ENCODE data around the gene FRMD4B.

FRMD4B gene

DNA sequence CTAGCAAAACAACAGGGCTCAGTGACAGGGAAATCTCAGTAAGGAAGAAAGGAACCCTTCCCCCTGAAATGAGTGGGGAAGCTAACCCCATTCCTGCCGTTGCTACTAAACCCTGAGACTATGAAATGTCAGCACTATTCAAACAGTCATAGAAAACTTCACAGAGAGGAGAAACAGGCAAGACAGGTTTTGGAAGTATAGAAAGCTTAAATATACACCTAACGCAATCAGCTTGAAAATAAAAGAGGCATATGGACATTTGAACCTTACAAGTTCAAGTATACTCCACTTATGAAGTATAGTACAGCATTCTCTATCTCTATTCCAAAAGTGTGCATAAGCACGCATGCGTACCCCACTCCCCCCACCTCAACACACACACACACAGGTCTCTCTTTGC lies 17.6 kb upstream of the FRMD4B start:
- DNase-seq = no peak

DNA sequence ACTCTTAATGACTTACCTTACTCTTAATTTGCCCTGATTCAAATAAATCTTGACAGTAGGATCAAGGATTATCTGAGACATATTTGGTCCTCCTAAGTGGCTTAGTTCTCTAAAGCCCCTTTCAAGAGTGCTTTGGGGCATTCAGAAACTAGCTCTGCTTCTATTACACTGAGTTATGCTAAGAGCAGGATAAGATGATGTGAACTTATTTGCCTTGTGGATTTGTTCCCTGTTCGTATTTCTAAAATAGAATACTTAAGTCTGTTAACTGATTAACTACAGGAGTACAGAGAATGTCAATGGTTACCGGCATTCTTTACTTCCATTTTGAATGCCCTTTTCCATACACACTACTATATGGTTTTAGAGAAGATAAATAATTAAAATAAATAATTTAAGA lies 14.8 kb upstream of the FRMD4B start:
- DNase-seq = no peak

DNA sequence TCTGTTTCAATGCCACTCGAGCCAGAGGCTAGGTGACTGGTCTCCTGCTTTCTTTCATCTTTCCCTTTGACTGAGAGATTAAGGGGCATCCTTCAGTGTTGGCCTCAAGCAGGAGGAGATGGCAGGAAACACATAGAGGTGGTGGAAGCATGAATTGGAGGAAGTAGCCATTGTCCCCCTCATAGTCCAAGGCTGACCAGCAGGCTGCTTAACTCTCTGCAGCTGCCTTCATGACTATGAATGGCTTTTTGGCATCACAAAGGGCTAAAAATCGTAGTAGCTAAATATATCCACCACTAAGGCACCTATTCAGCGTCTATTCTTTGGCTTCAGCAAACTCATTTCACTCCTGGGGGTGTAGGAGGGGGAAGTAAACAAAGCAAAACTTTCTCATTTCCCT lies 7.0 kb upstream of the FRMD4B start:
- no peak for DNase-seq

DNA sequence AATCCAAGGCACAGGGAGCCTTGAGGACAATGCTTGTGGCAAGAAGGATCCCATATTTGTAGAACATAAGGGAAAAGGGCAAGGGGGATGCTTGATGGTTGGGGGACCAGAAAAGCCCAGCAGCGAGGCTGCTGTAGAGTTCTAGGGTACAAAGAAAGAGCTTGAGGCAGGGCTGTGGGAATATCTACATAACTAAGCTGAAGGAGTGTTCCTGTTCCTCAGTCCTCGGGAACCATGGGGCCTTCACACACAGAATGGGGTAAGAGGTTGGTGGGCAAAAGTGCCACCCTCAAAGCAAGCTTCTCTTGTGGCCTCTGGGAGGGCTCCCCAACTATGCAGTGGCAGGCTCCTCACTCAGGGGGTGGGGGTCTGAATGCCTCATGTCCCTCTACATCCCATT lies 6.5 kb upstream of the FRMD4B start:
- no peak for DNase-seq

DNA sequence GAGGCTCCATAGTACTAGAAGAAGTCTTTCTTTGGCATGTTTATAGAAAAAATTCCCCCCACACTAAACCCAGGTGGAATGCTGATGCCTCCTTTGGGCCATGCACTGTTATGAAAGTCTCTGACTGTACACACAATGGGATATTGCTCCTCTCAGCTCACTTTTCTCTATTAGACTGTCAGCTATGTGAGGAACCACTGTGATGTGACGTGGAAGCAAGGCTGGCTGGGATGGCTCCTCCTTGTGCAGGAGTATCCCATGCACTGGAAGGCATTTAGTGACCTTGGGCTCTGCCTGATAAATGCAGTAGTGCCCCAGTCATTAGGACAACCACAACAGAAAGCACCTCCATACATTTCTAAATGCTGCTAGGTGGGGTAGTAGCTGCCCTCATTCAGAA lies 5.7 kb upstream of the FRMD4B start:
- no peak for DNase-seq

DNA sequence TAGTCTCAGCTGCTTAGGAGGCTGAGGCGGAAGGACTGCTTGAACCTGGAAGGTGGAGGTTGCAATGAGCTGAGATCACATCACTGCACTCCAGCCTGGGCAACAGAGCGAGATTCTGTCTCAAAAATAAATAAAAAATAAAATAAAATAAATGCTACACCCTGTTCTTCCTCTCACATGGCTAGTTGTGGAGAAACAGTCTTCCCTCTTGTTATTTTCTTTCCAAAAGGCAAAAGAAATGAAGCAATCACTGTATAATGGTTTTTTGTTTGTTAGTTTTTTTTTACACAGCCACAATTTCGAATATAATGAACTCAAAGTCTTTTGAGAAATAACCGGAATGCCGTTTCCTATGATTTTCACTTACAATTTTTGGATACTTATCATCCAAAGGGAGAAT lies 4.9 kb upstream of the FRMD4B start:
- no peak for DNase-seq

DNA sequence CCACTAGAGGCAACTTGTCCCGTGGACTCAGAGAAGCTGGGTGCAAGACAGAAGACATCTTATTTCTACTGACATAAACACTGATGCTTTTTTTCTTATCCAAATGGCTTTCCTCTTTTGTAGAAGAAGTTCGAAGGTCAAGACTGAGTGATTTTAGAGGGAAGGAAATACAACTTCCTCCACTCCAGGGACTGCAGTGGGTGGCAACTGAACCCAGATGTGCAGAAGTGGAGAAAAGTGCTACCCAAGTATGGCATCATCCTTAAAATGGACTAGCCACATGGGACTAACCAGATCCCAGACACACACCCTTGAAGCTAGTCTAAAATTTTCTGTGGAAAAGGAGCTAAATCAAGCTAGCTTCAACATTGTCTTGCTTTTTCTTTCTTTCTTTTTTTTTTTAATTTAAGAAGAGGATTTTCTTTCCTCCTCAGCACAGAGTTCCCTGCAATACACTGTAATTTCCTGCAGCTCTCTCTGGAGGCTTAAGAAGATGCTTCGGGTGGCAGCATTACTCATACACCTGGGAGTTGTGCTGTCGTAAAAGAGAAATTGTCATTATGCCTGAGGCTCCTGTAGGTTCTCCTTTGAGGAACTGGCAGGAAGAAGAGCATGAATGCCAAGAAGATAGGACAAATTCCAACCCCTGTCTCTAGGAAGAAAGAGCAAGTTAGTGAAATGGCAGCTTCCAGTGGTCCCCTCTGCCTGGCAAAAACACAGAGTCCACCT lies 3.8 kb upstream of the FRMD4B start:
- no peak for DNase-seq

DNA sequence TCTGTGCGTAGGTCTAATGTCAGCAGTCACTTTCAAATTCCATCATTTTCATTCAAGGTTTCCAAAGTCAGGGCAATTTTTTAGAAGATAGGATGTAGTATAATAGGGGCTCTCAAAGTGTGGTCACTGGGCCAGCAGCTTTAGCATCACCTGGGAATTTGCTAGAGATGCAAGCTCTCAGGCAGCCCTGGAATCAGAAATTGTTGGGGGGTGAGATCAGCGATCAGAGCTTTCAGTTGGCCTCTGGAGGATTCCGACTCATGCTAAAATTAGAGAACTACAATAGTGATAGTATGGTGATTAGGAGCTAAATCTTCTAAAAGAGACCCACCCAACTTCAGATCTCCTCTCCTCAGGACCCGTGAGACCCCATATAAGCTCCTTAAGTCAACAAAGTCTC lies 2.4 kb upstream of the FRMD4B start:
- DNase-seq = no peak

DNA sequence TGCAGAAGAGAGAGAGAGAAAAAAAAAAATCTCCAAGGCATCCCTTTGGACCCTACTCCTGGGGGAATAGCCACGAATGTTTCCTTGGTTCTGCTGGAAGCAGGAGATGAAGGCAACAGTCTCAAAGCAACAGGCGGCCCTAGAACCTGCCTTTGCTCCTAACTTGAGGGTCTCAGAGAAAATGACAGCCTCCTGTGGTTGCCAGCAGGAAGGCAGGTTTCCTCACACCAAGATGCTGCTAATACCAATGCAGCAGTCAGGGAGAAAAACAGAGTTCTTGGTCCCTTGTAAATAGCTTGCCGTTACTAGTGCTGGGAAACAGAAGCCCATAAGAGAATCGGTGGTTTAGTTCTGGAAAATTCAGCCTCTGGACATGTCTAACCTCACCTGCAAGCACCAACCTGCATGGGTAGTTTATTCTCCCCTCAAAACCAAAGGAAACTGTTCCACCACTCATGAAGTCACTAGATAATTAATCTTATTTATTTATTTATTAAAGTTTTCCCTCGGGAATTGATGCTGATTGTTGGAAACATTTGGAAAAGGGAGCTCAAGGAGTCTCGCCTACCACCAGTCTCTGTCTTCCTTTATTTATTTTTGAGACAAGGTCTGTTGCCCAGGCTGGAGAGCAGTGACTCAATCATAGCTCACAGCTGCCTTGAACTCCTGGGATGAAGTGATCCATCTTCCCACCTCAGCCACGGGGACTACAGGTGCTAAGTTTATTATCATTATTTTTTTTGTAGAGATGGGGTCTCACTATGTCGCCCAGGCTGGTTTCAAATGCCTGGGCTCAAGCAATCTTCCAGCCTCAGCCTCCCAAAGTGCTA lies 883 bp upstream of the FRMD4B start:
- no peak for DNase-seq

DNA sequence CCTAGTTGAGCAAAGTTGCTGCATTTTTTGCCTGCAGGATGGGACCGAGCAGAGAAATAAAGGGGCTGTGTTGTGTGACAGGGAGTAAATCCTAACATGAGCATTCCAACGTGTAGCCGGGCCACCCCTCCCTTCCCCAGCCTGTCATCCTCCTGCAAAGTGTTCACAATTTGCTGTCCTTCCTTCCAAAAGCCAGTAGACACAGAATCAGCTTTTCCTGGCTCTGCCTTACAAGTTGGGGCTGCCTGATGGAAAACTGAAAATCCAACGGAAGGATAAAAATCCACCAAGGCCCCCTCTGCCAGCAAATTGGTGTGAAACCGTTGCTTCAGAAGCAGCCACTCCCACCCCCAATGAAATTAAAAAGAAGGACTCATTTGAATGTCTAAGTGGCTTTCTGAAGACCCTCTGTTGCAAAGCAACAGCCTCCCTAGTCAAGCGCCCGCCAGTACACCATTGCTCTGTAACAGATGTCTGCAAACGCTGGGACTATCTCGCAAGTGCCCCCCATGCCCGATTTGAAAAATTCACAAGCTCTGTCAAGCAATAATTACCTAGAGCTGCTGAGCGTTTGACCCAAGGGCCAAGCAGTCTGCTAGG lies 665 bp downstream of the FRMD4B start:
- no peak for DNase-seq

DNA sequence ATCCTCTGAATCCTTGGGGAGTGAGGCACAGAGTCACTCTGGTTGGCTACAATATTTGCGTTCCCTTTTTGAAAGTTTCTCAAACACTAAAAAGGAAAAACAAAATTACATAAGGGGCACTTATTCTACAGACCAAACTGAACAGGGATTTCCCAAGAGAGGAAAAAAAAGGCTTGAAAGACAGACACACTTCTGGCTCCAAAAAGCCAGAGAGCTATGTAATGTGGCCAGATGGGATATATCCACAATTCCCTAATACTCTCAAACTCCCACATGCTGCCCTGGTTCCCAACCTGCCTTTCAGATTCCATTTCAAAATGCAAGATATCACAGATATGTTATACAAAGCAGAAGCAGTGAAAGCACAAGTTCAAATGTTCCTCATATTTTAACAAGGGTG lies 1.6 kb downstream of the FRMD4B start:
- no peak for DNase-seq

DNA sequence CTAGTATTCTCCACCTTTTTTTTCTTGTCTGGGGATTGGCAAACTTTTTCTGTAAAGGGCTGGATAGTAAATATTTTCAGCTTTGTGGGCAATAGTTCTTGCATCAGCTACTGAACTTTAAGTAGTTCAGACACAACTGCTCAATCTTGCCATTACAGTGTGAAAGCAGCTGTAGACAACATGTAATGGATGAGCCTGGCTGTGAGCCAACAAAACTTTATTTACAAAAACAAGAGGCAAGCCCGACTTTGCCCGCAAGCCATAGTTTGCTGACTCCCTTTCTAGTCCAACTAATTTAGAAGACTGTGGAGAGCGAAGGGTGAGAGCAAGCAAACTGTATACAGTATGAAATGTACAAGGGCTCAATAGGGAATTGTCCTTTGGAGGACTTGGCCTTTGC lies 6.2 kb downstream of the FRMD4B start:
- DNase-seq = no peak

DNA sequence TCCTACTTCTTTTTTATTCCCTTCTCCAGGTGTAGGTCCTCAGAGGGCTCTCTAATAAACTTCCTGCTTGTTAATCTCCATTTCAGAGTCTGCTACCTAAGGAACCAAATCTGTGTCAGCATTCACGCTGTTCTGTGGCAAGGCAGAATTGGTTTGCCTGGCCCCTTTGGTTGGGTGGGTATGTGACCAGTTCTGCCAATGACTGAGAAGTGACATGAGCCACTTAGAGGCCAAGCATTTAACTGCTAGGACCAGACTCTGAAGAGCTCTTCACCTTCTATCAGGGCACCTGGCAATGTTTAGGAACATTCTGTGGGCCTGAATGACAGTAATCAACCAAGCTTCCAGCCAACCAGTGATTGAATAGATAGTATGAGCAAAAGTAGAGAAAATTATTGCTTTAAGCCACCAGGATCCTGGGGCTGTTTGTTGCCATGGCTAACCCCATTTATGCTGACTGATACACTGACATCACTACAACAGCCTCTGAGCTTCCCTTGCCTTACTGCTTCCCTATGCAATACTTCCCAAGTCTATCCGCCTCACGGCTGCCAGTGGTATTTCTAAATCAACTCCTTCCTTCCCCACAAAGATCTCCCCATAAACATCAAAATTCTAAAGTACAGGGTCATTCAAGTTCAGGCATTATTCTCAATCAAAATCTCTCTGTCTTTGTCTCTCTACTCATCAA lies 7.6 kb downstream of the FRMD4B start:
- no peak for DNase-seq

DNA sequence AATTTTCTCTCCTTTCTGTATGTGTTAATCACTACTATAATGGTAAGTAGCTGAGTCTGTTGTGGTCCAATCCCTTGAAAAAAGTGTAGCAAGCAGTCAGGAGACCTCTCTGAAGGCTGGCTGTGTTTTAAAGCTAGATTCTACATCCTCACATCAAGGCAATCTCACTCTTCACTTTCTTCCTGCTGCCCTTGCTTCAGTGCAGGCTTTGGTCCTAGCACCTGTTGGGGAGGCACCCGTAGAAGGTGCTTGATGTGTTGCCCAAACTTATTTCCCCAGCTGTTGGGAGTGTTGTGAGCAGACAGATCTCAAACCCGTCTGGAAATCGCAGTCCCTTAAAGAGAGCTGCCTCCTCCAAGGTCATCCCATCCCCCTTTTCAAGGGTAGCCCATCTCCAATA lies 8.6 kb downstream of the FRMD4B start:
- DNase-seq = no peak

DNA sequence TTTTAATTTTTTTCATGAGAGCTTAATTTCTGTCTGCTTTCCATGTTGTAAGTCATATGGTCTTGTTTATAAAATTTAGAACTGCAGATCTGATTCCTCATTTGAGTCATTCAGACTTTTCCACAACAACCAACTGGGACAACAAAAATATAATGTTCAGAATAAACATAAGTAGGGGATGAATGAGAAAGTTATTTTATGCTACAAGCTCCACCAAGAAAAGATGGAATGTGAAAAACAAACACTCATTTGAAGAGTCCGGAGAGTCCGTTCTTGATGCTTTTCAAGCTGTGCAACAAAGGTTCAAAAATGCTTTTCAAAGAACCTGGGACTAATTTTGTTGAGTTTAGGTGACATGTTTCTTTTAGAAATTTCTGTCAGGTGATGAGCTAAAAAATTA lies 9.2 kb downstream of the FRMD4B start:
- DNase-seq = no peak

DNA sequence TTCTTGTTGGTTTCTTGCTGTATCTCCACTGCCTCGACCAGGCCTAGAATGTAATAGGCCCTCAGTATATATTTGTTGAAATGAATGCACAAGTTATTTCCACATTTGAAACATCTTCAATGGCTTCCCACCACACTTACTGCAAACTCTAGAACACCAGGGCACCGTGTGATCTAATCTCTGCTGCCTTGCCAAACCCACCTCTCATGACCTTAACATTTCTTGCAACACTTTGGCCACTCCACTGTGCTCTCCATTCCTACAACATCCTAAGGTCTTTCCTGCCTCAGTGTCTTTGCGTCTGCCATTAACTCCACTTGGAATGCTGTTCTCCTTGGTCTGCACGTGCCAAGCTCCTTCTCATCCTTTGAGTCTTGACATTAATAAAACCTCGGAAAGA lies 14.1 kb downstream of the FRMD4B start:
- DNase-seq = no peak

DNA sequence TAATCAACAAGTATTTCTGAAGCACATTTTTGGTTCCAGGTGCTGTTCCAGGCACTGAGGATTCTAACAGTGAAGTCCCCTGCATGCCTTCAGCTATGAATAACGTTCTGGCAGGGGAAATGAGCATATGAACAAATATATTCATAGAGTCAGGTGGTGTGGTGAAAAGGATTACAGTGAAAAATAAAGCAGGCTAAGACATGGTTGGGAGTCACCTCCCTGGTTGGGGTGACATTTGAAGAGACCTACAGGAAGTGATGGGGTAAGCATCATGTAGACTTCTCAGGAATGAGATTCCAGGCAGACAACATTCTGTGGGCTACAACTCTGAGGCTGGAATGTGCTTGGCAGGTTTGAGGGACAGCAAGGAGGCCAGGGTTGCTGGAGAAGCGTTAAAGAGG lies 15.0 kb downstream of the FRMD4B start:
- DNase-seq = no peak

DNA sequence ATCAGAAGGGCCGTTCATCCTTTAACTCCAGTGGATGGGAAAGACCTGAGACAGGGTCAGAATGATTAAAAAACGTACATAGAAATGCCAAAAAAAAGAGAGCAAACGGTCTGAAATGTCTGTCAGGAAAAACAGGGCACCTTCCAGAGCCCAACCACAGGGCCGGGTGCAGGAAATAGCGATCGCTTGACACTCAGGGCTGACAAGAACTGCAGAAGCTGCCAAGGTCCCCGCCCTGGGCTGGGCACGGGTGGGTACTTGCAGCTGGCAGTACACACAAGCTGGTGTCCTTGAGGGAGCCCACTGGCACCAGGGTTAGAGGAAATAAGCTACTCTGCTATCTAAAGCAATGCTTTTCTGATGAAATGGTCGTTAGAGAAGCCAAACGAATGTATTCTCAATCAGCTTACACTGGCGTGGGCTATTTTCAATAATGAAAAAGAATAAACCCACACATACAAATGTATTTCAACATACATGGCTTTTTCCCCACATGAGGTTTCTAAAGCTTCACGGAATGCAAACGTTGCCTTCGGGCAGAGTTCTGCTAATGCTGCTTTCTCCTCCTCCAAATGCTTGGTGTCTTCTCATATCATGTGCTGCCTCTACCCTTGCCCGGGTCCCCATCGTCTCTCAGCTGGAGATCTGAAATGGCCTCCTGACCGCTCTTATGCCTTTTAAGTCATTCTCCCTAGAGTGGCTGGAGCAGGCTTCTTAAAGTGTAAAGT lies 15.6 kb downstream of the FRMD4B start:
- DNase-seq = no peak

DNA sequence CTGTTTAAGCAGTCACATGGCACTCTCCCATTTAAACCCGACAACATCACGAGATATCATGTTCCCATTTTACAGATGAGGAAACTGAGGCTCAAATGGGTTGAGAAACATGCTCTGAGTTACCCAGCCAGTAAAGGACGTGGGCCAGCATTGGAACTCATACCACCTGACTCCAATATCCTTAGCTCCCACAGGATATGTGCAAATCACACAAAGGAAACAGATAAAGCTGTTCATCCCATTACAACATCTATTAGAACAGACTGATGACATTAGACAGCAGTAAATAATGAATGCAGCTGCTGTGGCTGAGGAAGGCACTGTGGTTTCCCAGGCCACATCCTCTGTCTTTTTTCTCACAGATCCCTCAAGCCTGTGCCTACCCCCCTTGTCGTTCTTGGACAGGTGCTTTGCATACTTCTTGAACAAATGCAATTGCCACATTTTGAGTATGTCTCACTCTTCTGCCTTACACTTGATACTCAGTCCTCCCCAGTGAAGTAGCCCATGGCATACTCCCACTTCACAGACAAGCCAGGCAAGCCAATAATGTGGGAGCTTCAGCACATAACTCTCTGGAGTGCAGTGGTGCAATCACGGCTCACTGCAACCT lies 17.7 kb downstream of the FRMD4B start:
- DNase-seq = no peak

DNA sequence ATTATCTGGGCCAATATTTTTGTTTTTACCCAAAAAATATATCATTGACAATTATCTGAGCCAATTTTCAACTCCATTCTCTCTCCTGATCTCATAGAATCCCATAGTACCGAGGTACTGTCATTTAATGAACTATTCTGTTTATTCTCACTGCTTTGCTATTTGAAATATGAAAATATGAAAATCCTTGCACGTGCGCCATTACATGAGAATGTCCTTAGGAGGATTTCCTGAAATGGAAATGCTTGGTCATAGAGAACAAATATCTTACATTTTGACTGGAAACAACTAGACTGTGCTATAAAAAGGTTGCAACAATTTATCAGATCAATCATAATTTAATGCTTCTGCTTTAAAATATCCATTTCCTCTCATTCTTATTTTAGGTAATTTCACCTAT lies 18.3 kb downstream of the FRMD4B start:
- DNase-seq = no peak

DNA sequence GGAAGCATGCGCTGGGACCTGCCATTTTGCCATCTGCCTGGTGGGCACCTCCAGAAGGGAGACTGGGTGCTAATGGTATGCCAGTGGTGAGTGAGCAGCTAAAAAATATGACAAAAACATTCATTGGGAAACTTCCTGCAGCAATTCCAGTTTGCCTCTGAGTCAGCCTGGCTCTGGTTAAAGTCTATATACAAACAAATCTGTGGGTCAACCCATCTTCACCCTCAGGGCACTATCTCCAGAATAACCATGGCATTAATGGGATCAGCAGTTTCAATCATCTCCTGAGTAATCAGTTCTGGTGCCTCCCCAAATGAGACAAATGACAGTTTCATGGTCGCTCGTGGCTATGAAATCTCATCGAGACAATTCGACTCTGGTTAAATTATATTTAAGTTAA lies 21.5 kb downstream of the FRMD4B start:
- no peak for DNase-seq

DNA sequence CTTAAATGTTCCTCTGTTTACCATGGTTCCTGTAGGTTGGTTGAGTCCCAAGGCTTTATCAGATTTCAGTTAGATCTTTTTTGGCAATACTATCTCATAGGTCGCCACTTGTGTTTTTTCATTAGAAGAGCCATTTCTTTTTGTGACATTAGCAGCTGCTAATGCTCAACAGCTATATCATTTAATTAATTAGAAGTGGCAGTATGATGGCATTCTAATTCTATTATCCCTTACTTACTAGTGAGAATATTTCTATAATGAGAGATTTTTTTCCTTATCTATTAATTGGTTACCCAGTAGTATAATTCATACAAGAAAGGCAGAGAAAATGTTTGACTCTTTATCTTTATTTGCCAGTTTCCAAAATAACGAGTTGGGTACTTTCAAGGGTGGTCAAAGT lies 25.2 kb downstream of the FRMD4B start:
- no peak for DNase-seq

DNA sequence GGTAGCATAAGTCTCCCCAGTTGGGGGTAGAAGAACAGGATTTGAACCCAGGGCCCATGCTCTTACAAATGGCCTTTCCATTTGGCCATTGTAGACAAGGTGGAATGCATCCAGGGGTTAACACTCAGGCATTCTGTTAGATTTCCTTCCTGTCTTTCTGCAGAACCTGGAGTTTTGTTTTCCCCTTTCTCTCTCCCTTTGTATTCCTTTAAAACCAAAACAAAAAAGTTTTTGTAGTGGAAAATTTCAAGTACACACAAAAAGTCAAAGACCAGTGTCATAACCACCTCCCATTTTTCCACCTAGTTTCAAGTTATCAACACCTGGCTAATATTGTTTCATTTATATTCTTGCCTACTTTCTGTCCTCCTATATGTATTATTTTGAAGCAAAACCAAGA lies 26.0 kb downstream of the FRMD4B start:
- DNase-seq = no peak
